Upper lobe of right lung (tissue), 1 donor: Measurements from ENCODE around the gene KCNG4. TPM values are rescaled to one million over a fixed set of nuclear protein-coding genes. Genes with fewer than 3 reads are reported as not detected.
A peak's percentile ranks its signal among the peaks of the same experiment; 100 is the strongest.

Source experiments
- ATAC-seq: fragments of 200-7000 bp; cut with Tn5 transposase; one replicate; pipeline ENCODE4 v1.9.1; 2020; ENCODE audit warnings: mild to moderate bottlenecking, moderate library complexity
- DNase-seq: peaks from one replicate; pipeline ENCODE4 v3.0.0-alpha.2; 2020
- H3K27ac ChIP-seq: fragments of 200-600 bp; one replicate; pipeline ENCODE4 v1.8.0; 2022
- H3K27me3 ChIP-seq: fragments of 200-600 bp; one replicate; pipeline ENCODE4 v1.8.0; 2022; ENCODE audit warnings: mild to moderate bottlenecking
- H3K36me3 ChIP-seq: fragments of 200-600 bp; one replicate; pipeline ENCODE4 v1.8.0; 2022
- H3K4me1 ChIP-seq: fragments of 200-600 bp; one replicate; pipeline ENCODE4 v1.8.0; 2022
- H3K4me3 ChIP-seq: fragments of 200-600 bp; one replicate; pipeline ENCODE4 v1.8.0; 2022; ENCODE audit warnings: mild to moderate bottlenecking
- H3K9me3 ChIP-seq: fragments of 200-600 bp; one replicate; pipeline ENCODE4 v1.8.0; 2022
- intact Hi-C: fragments of 100-400 bp; cut with DNase I; formaldehyde crosslinking; loops from one replicate; pipeline ENCODE4 v1.11.0; 2022
- total RNA-seq: library from RNA; stranded (reverse); fragmentation: NEBNext Ultra II Directional; extraction: Animal tissue kit (Norgen Biotek cat#: 25700); gene quantifications from one replicate; pipeline ENCODE4 v1.2.1, GENCODE V29; 2021
- TF ChIP-seq, protein P1 (sequence below): fragments of 200-600 bp; IDR thresholded peaks from one replicate; pipeline ENCODE4 v1.8.0; 2022; ENCODE audit warnings: antibody characterized with exemption
- donor health status: DM: no; HTN: yes; CAD: no; lungs with severe emphysema.

KCNG4 gene
- total RNA-seq, 1 donor from 2014 or later: not detected

DNA sequence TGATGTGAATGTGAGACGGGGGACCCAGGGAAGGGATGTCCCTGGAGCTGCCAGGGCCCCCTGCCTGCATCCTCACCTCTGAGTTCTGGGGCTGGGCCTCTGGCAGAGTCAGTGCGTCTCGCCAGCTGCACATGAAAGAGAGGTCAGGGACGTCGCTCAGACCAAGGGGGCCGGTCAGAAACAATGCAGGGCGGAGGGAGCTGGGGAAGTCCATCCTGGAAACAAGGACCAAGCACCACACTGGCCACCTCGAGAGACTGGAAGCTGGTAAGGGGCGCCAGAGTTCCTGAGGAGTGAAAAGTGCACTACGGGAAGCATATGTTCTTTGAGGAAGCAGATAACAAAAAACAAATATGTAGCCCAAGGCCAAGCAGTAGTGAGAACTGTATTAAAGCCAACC is 55.0 kb downstream of the KCNG4 start:
- TF ChIP-seq, protein P1, sequence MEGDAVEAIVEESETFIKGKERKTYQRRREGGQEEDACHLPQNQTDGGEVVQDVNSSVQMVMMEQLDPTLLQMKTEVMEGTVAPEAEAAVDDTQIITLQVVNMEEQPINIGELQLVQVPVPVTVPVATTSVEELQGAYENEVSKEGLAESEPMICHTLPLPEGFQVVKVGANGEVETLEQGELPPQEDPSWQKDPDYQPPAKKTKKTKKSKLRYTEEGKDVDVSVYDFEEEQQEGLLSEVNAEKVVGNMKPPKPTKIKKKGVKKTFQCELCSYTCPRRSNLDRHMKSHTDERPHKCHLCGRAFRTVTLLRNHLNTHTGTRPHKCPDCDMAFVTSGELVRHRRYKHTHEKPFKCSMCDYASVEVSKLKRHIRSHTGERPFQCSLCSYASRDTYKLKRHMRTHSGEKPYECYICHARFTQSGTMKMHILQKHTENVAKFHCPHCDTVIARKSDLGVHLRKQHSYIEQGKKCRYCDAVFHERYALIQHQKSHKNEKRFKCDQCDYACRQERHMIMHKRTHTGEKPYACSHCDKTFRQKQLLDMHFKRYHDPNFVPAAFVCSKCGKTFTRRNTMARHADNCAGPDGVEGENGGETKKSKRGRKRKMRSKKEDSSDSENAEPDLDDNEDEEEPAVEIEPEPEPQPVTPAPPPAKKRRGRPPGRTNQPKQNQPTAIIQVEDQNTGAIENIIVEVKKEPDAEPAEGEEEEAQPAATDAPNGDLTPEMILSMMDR: no peak
- peak overlapping the region; percentile 63 for H3K27ac ChIP-seq
- no peaks in the 10 kb centered on the region for H3K27me3 ChIP-seq
- peak overlapping the region; percentile 96 for H3K4me3 ChIP-seq
- ATAC-seq: no peak
- H3K9me3 ChIP-seq: no peaks in the 10 kb centered on the region
- peak; percentile 67 for DNase-seq
- peaks cover 22% of the 10 kb centered on the region for H3K4me1 ChIP-seq
- H3K36me3 ChIP-seq: peaks cover 42% of the 10 kb centered on the region
- intact Hi-C loops: loop anchor here (10.0 kb wide), 1 partner anchor 100 kb away; no protein-coding TSS in a partner anchor

DNA sequence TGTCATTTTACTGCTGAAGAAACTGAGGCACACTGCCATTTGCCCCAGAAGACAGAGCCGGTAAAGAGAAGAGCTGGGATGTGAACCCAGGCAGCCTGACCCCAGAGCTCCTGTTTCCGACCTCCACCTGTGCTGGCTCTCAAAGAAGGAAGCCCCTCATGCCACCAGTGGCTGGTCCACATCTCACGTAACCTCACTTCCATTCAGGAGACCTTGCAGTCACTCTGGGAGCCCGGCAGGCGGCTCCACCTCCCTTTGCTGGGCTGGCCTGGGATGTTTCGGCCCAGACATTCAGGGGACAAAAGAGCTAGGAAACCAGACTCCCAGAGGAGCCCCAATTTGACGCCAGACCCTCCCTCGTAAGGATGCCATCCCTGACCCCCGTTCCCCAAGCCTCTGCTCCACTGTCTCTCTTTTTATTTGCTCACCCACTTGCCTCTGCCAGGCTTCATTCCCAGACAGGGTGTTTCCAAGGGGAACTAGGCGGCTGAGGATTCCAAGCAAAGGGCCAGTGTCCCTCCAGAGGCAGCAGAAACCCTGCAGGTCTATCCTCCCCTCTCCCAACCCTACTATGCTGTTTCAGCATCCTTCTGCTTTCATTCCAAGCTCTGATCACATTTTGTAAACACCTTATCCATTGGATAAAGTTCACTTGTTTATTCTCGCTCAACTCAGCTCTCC is 55.8 kb downstream of the KCNG4 start:
- DNase-seq (no peak), ATAC-seq (peak; percentile 1)
- TF ChIP-seq, protein P1: peak; percentile 27
- H3K4me3 ChIP-seq: no peak overlapping the region
- no peaks in the 10 kb centered on the region for H3K9me3 ChIP-seq
- peaks cover 49% of the 10 kb centered on the region for H3K36me3 ChIP-seq
- H3K4me1 ChIP-seq: peaks cover 22% of the 10 kb centered on the region
- intact Hi-C loops: loop anchor here (10.0 kb wide), 1 partner anchor 99 kb away; no protein-coding TSS in a partner anchor
- no peaks in the 10 kb centered on the region for H3K27me3 ChIP-seq
- H3K27ac ChIP-seq: peak overlapping the region; percentile 63

DNA sequence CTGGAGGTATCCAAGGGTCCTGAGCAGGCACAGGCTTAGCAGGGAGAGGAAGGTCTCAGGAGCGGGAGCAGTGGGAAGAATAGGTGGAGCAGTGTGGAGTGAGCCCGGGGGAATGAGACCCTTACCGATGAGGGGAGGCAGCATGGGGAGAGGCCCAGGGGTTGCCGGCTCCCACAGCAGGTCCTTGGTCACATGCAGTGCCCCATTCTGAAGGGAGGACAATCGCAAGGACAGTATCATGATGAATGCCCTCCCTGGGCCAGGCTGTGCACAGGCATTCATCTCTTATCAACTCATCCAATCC is 56.3 kb downstream of the KCNG4 start:
- TF ChIP-seq, protein P1: no peak
- Histone ChIP-seq H3K36me3 (peaks cover 53% of the 10 kb centered on the region), H3K27me3 (no peaks in the 10 kb centered on the region), H3K4me1 (peaks cover 22% of the 10 kb centered on the region), H3K4me3 (no peak overlapping the region), H3K27ac (peak overlapping the region; percentile 63), H3K9me3 (no peaks in the 10 kb centered on the region)
- intact Hi-C loops: loop anchor here (10.0 kb wide), 1 partner anchor 99 kb away; no protein-coding TSS in a partner anchor
- ATAC-seq (no peak), DNase-seq (no peak)

DNA sequence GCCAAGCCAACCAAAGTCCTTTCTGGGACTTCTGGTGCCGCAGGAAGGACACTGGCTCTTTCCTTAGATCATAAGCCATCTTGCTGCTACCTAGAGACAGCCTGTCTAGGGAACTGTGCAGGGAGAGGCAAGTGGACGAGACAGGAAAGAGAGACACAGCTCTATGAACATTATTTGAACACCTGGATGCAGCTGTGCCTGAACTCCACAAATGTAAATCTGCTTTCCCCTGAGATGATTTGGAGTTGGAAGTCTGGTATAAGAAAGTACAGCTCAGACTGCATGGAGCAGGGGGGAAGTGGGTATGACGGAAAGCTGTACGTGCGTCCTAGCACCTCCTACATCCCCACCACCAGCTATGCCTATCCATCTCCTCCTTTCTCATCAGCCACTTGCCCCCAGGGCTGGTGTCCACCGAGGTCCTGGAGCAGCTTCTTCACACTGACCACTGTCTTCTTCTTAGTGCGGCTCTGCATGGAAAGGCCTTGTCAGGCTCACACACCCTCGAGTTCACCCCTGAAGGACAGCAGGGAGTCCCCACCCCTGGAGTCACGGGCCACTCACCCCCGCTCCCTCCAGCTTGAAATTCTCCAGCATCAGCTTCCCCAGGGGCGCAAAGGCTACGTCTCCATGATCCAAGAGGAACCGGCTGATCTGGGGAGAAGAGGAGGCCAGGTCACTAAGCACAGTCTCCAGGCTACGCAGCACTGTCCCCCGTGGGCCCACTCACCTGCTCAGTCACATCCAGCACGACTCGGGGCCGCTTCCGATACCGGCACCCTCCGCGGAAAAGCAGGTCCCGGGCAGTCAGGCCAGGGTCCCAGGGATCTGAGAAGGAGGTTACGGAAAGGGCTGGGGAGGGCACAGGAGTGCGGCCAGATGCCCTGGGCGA is 56.9 kb downstream of the KCNG4 start:
- DNase-seq (no peak), ATAC-seq (no peak)
- Histone ChIP-seq H3K36me3 (peaks cover 59% of the 10 kb centered on the region), H3K27me3 (no peaks in the 10 kb centered on the region), H3K9me3 (no peaks in the 10 kb centered on the region), H3K4me3 (no peak overlapping the region), H3K4me1 (peaks cover 27% of the 10 kb centered on the region), H3K27ac (peak overlapping the region; percentile 63)
- intact Hi-C loops: loop anchor here (10.0 kb wide), 1 partner anchor 98 kb away; no protein-coding TSS in a partner anchor
- TF ChIP-seq, protein P1: no peak

DNA sequence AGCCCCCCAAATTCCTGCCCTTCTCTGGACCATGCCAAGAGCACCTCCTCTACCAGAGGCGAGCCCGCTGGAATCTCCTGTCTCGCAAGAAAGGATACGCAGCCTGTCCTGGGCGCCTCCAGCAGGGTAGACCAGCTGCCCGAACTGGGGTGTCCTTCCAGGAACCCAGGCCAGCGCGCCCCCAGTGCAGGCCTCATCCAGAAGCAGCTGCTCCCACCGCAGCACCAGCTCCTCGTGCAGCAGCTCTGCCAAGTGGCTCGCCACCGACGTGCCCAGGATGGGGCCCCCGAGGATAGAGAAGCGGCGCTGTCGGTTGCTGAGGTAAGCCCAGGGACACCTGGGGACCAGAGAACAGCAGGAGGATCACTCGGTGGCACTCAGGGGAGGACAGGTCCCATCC is 57.7 kb downstream of the KCNG4 start:
- H3K9me3 ChIP-seq: no peaks in the 10 kb centered on the region
- intact Hi-C loops: loop anchor here (10.0 kb wide), 1 partner anchor 97 kb away; no protein-coding TSS in a partner anchor
- no peak for ATAC-seq
- no peaks in the 10 kb centered on the region for H3K27me3 ChIP-seq
- TF ChIP-seq, protein P1: no peak
- H3K36me3 ChIP-seq: peaks cover 61% of the 10 kb centered on the region
- no peak overlapping the region for H3K4me3 ChIP-seq
- peaks cover 35% of the 10 kb centered on the region for H3K4me1 ChIP-seq
- no peak for DNase-seq
- no peak overlapping the region for H3K27ac ChIP-seq
